GM21526 (cell line): ENCODE data around the gene ARHGAP42.
"Not testable (repeated sequence)": the region's sequence is repeated elsewhere in the genome, so short reads cannot be mapped to it uniquely, and the experiment has no call there.

Experiments
- ATAC-seq: cut with Tn5 transposase; IDR thresholded peaks from one replicate; pipeline ENCODE4 v1.9.1; 2021; ENCODE audit warnings: moderate library complexity; ENCODE audit not compliant: unreplicated experiment, low FRiP score

The ARHGAP42 gene

DNA sequence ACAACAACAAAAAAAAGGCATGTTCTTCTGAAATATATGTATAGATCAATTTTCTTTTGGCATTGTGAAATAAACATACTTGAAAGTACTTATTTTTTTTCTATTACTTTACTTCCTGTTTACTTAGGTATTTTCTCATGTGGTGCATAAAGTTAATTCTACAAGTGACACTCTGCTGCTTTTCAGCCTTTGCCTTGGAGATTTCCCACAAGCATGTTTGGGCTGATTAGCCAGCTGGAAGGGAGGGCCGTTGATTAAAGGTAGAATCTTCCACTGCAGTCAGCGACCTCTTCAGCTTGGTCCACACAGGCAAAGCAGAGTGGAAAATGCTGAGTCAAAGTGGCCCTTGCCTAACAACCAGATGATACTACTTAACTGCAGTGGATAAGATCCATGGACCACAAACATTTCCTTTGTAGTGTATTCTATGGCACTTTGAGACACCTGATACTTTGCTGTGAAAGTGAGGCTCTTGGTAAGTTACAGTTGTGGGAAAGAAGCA, 176.0 kb downstream of the ARHGAP42 start:
- peak; percentile 64 for ATAC-seq

- no peak for ATAC-seq
Observed at GRCh38 chr11:100865443-100866065, 178.5 kb downstream of the ARHGAP42 start.

GRCh38 chr11:100866453-100866852, 179.4 kb downstream of the ARHGAP42 start:
- ATAC-seq, result peak; percentile 59

GRCh38 chr11:100867606-100868005, 180.5 kb downstream of the ARHGAP42 start:
- ATAC-seq, result no peak

GRCh38 chr11:100869328-100869727, 182.2 kb downstream of the ARHGAP42 start:
- no peak for ATAC-seq

DNA sequence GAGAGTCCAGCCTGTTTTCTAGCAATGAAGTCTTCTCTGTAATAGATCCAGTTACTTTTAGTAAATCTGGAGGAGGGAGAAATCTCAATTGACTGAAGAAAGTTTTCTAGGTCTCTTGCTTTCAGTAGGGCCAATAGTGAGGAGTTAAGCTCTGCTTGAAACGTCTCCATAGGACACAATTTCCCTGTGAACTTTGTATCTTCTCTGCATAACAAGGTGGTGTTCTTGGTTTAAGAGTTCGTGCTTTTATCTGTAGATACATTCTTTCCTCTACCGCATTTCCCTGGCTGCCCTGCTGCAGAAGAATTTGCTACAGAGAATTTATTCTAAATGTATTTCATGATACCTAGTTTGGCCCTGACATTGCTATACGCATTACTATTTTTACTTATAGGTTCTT, 183.1 kb downstream of the ARHGAP42 start:
- no peak for ATAC-seq

- no peak for ATAC-seq
Observed at GRCh38 chr11:100872951-100873740, 186.1 kb downstream of the ARHGAP42 start.

DNA sequence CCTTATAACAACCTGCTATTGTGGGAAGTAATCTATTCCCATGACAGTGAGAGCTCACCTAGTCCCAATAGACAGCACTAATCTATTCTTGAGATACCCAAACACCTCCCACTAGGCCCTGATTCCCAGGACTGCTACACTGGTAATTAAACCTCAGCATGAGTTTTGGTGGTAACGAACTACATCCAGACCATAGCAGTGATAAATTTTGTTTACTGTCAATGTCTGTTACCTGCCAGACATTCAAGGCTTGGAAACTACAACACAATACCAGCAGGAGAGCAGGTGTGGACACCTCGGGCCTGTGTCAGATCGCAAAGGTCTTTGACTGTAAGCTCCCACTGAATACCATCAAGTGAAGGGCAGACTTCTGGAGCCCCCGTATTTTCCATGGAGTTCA, 187.1 kb downstream of the ARHGAP42 start:
- ATAC-seq, result no peak

GRCh38 chr11:100875521-100875869, 188.4 kb downstream of the ARHGAP42 start:
- no peak for ATAC-seq

DNA sequence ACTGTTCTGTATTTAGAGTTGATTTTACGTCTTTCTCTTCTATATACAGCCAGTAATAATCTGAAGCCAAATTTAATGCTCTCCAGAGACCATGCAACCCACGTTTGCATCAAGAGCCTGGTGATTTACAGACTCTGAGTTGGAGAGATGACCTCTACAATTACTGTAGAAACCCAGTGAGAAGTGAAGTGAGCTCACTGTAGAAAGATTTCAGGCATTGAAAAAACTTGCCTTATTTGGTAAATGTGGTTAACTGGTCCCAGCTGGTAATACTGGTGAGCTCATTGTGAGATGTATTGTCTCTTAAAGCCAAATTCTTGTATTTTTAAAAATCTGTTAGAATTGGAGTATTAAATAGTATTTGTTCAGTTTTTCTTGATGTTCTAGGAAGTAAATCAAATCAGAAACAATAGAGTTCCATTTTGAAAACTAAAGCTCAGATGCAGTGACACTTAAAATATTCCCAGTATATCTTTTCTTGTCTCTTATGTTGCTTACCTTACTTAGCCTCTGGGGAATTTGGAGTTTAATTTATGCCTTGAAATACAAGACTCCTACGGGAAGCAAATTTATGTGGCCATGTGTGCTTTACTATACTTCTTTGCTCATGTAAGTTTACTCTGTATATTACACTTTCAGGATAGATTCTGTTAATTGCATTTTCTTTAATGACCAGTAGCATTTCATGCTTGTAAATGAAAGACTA, 189.9 kb downstream of the ARHGAP42 start:
- ATAC-seq, result peak; percentile 95

- no peak for ATAC-seq
Observed at GRCh38 chr11:100878474-100878873, 191.4 kb downstream of the ARHGAP42 start.

- ATAC-seq, result no peak
Observed at GRCh38 chr11:100882957-100883356, 195.9 kb downstream of the ARHGAP42 start.

- ATAC-seq, result no peak
Observed at GRCh38 chr11:100883830-100884229, 196.7 kb downstream of the ARHGAP42 start.

GRCh38 chr11:100887659-100888058, 200.6 kb downstream of the ARHGAP42 start:
- ATAC-seq, result no peak

DNA sequence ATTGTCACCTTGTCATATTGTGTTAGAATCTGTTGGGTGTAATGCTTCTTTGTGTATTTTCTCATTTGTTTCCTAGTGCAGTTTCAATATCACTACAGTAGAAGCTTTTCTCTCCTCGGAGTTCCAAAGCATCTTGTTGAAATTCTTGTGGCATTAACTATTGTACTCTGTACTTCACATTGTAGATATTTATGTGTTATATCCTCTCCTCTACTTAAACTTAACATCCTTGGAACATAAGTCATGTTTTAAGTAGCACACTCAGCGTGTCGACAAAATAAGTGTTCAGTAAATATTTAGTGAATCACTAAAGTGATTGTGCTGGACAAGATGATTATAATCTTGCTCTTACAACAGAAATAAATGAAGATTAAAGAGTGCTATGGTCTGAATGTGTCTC, 201.7 kb downstream of the ARHGAP42 start:
- no peak for ATAC-seq

DNA sequence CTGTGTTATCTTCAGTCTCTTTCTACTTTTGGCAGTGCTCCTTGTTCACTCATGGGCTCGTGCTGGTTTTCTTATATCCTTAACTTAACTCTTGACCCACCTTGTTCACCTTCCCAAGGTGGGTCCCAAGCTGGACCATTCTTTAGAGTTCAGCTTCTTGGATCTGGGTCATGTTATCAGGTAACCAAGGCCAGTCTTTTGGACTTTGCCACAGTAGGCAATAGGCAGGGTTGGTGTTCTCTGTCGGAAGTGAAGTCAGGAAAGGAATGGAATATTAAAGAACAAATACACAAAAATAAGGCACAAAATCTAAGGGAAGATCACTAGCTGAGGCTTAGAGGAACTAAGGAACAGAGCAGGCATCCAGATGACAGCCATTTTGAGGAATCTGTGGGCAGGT, 202.7 kb downstream of the ARHGAP42 start:
- no peak for ATAC-seq

GRCh38 chr11:100890789-100891188, 203.7 kb downstream of the ARHGAP42 start:
- no peak for ATAC-seq

DNA sequence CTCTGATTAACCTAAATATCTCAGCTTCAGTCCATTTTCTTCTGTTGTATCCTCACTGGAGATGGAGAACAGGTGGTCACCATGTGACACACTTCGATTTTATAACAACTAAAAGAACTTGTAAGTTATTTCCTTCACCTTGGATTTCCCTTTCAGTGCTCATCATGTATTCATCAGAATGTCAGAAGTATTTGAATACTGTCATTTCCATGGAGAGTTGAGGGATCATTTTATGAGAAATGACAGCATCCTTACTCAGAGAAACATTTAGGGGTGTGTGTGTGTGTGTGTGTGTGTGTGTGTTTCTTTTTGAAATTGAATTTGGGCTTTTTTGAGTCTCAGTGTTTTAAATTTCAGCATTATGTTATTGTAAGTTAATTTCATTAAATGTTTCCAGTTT, 205.8 kb downstream of the ARHGAP42 start:
- no peak for ATAC-seq

DNA sequence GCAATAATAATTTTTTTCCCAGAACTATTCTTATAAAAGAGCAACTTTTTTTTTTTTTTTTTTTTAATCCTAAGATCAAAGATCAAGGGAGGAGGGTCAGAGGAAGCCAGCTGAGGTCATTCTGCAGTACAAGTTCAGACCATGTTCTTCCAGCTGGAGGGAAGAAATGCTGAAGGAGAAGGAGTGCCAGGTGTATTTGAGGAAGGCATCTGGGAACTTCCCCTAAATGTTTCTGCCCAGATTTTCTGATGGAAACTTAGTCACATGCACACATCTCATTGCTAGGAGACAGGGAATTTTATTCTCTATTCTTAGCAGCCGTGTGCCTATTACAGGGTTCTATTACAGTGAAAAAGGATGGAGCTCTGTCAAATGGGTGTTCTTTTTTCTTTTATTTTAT, 208.4 kb downstream of the ARHGAP42 start:
- no peak for ATAC-seq

DNA sequence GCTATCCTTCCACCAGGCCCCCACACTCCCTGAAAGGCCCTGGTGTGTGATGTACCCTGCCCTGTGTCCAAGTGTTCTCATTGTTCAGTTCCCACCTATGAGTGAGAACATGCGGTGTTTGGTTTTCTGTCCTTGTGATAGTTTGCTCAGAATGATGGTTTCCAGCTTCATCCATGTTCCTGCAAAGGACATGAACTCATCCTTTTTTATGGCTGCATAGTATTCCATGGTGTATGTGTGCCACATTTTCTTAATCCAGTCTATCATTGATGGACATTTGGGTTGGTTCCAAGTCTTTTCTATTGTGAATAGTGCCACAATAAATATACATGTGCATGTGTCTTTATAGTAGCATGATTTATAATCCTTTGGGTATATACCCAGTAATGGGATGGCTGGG, 208.9 kb downstream of the ARHGAP42 start:
- not testable (repeated sequence) for ATAC-seq

DNA sequence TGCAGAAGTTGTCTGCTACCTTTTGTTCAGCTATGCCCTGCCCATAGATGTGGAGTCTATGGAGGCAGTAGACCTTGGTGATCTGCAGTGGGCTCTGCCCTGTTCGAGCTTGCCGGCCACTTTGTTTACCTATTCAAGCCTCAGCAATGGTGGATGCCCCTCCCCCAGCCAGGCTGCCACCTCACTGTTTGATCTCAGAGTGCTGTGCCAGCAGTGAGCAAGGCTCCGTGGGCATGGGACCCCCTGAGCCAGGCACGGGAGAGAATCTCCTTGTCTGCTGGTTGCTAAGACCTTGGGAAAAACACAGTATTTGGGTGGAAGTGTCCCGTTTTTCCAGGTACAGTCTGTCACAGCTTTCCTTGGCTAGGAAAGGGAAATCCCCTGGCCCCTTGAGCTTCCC, 214.4 kb downstream of the ARHGAP42 start:
- not testable (repeated sequence) for ATAC-seq
